GM12878 (cell line): ENCODE data around the gene CIAO2A.
"Not testable (repeated sequence)": the region's sequence is repeated elsewhere in the genome, so short reads cannot be mapped to it uniquely, and the experiment has no call there.

Experiments
- BRCA1 ChIP-seq: IDR thresholded peaks from 2 replicates; pipeline ENCODE4 v1.6.1; 2011; ENCODE audit warnings: low read depth, low read length, improper control_type of control experiment
- CEBPB ChIP-seq, 2 experiments: fragments of 150-350 bp in 1 of 2; IDR thresholded peaks; 2 replicates each; pipeline ENCODE4 v1.6.1; 2012 to 2014; ENCODE audit warnings: low read depth in 2 of 2, low read length in 2 of 2, borderline replicate concordance in 1 of 2, inconsistent platforms in 1 of 2
- HCFC1 ChIP-seq: fragments of 150-350 bp; IDR thresholded peaks from 2 replicates; pipeline ENCODE4 v1.6.1; 2014; ENCODE audit warnings: low read length
- NR2C2 ChIP-seq: IDR thresholded peaks from 2 replicates; pipeline ENCODE4 v1.6.1; 2011; ENCODE audit warnings: borderline replicate concordance, low read depth; ENCODE audit not compliant: control insufficient read depth, insufficient read length
- RBBP5 ChIP-seq: fragments of 200-600 bp; sonication (generic); conservative IDR thresholded peaks from 2 replicates; pipeline ENCODE4 v1.6.1; 2016
- SIX5 ChIP-seq: IDR thresholded peaks from 2 replicates; pipeline ENCODE4 v1.6.1; 2011; ENCODE audit warnings: mild to moderate bottlenecking, low read depth, low read length, moderate library complexity; ENCODE audit not compliant: severe bottlenecking
- TARDBP ChIP-seq: IDR thresholded peaks from 2 replicates; pipeline ENCODE4 v1.6.1; 2016; ENCODE audit warnings: borderline replicate concordance
- YY1 ChIP-seq: IDR thresholded peaks from 2 replicates; pipeline ENCODE4 v1.6.1; 2011; ENCODE audit warnings: low read depth, mild to moderate bottlenecking, low read length
- TF ChIP-seq, protein P1 (sequence below), 3 experiments: IDR thresholded peaks in 2 of 3; conservative IDR thresholded peaks in 1 of 3; 2 replicates each; pipeline ENCODE4 v1.5.1; 2011; ENCODE audit warnings: low read depth in 3 of 3, low read length in 3 of 3, mild to moderate bottlenecking in 3 of 3, control low read depth in 2 of 3, moderate library complexity in 2 of 3, inconsistent platforms in 1 of 3, mixed read lengths in 1 of 3; ENCODE audit not compliant: control insufficient read depth in 2 of 3, insufficient read depth in 1 of 3; ENCODE audit errors: extremely low read depth in 1 of 3

- not testable (repeated sequence) for TF ChIP-seq HCFC1; YY1; RBBP5; TARDBP; CEBPB (IDR thresholded peaks at IDR 0.05; ENCODE audit: borderline replicate concordance in 1 of 2, low read depth in 2 of 2, low read length in 2 of 2); NR2C2; SIX5; BRCA1
- TF ChIP-seq, protein P1, sequence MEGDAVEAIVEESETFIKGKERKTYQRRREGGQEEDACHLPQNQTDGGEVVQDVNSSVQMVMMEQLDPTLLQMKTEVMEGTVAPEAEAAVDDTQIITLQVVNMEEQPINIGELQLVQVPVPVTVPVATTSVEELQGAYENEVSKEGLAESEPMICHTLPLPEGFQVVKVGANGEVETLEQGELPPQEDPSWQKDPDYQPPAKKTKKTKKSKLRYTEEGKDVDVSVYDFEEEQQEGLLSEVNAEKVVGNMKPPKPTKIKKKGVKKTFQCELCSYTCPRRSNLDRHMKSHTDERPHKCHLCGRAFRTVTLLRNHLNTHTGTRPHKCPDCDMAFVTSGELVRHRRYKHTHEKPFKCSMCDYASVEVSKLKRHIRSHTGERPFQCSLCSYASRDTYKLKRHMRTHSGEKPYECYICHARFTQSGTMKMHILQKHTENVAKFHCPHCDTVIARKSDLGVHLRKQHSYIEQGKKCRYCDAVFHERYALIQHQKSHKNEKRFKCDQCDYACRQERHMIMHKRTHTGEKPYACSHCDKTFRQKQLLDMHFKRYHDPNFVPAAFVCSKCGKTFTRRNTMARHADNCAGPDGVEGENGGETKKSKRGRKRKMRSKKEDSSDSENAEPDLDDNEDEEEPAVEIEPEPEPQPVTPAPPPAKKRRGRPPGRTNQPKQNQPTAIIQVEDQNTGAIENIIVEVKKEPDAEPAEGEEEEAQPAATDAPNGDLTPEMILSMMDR (IDR thresholded peaks at IDR 0.05 in 2 of 3, conservative IDR thresholded peaks at IDR 0.05 in 1 of 3; ENCODE audit: control insufficient read depth in 2 of 3, extremely low read depth in 1 of 3, insufficient read depth in 1 of 3, low read depth in 3 of 3, low read length in 3 of 3), result not testable (repeated sequence)
Observed at GRCh38 chr15:64120322-64120721, 26.7 kb upstream of the CIAO2A start.
